Glomerular endothelial cell (primary cell): ENCODE data around the gene C16orf90. TPM values are rescaled to one million over a fixed set of nuclear protein-coding genes. Genes with fewer than 3 reads are reported as not detected.

Experiments
- DNase-seq: peaks from one replicate; pipeline ENCODE4 v3.0.0-alpha.2; 2011; ENCODE audit warnings: low read depth, low spot score; ENCODE audit errors: extremely low read depth
- total RNA-seq: library from RNA; depleted of rRNA; stranded (reverse); fragments of >200 nt; gene quantifications from 2 replicates; pipeline ENCODE4 v1.2.3, GENCODE V29; 2015

Gene C16orf90
- total RNA-seq, 1 donor from 2014 or later = not detected

- no peak for DNase-seq
Observed at GRCh38 chr16:3467921-3468320, 27.4 kb downstream of the C16orf90 start.

GRCh38 chr16:3467182-3467581 lies 28.1 kb downstream of the C16orf90 start:
- DNase-seq = no peak

- DNase-seq = no peak
Observed at GRCh38 chr16:3465911-3466584, 29.2 kb downstream of the C16orf90 start.

- DNase-seq = no peak
Observed at GRCh38 chr16:3465301-3465700, 30.0 kb downstream of the C16orf90 start.

GRCh38 chr16:3461151-3461550 lies 34.1 kb downstream of the C16orf90 start:
- DNase-seq = no peak

- DNase-seq = no peak
Observed at GRCh38 chr16:3460585-3460984, 34.7 kb downstream of the C16orf90 start.

GRCh38 chr16:3460121-3460520 lies 35.2 kb downstream of the C16orf90 start:
- DNase-seq = no peak

- DNase-seq = no peak
Observed at GRCh38 chr16:3459401-3460090, 35.7 kb downstream of the C16orf90 start.

GRCh38 chr16:3458852-3459361 lies 36.4 kb downstream of the C16orf90 start:
- no peak for DNase-seq

- DNase-seq = no peak
Observed at GRCh38 chr16:3458278-3458851, 36.9 kb downstream of the C16orf90 start.

- no peak for DNase-seq
Observed at GRCh38 chr16:3457434-3458252, 37.6 kb downstream of the C16orf90 start.

GRCh38 chr16:3454631-3455147 lies 40.6 kb downstream of the C16orf90 start:
- no peak for DNase-seq

- DNase-seq = no peak
Observed at GRCh38 chr16:3454093-3454492, 41.2 kb downstream of the C16orf90 start.

- peak; percentile 52 for DNase-seq
Observed at GRCh38 chr16:3444032-3444388, 51.3 kb downstream of the C16orf90 start.

Other genes starting within 250 kb of the C16orf90 start
- gene MEFV, start 238.9 kb downstream of the C16orf90 start, total RNA-seq = not detected in 2 replicates
- 30.2 and 31.5 TPM in 2 replicates for gene ZNF263, start 212.0 kb downstream of the C16orf90 start, total RNA-seq
- 2.0 and 2.4 TPM in 2 replicates for gene TIGD7, start 190.1 kb downstream of the C16orf90 start, total RNA-seq
- gene ZNF75A, start 190.0 kb downstream of the C16orf90 start, total RNA-seq = 9.8 and 18.9 TPM in 2 replicates
- not detected in 2 replicates for gene OR2C1, start 139.6 kb downstream of the C16orf90 start, total RNA-seq
- gene ZSCAN32, start 94.5 kb downstream of the C16orf90 start, total RNA-seq = 10.8 and 11.7 TPM in 2 replicates
- gene ZNF174, start 94.3 kb downstream of the C16orf90 start, total RNA-seq = 7.5 and 10.4 TPM in 2 replicates
- gene ZNF597, start 52.0 kb downstream of the C16orf90 start, total RNA-seq = 1.7 and 2.1 TPM in 2 replicates
- gene NAA60, start 51.8 kb downstream of the C16orf90 start, total RNA-seq = 40.3 and 45.3 TPM in 2 replicates
- 13.4 and 16.2 TPM in 2 replicates for gene CLUAP1, start 5.5 kb upstream of the C16orf90 start, total RNA-seq
- gene NLRC3, start 81.9 kb upstream of the C16orf90 start, total RNA-seq = 7.5 and 7.6 TPM in 2 replicates
- gene SLX4, start 116.1 kb upstream of the C16orf90 start, total RNA-seq = 4.1 and 6.5 TPM in 2 replicates
- gene DNASE1, start 159.2 kb upstream of the C16orf90 start, total RNA-seq = 11.8 and 14.8 TPM in 2 replicates
- gene TRAP1, start 222.0 kb upstream of the C16orf90 start, total RNA-seq = 64.8 and 72.4 TPM in 2 replicates